ENCODE measurements around the gene PDE6A. TPM values are rescaled to one million over a fixed set of nuclear protein-coding genes. Genes with fewer than 3 reads are reported as not detected.

Gene PDE6A
- total RNA-seq, 4 donors from 2014 or later = 0.22 TPM; not detected in 3

- Histone ChIP-seq H3K4me3 (no peak overlapping the region), H3K9me3 (no peaks in the 10 kb centered on the region), H3K27ac (no peak overlapping the region), H3K36me3 (no peaks in the 10 kb centered on the region), H3K4me1 (peaks cover 0 to 27% (median 7%) of the 10 kb centered on the region in 4 donors), H3K27me3 (no peaks in the 10 kb centered on the region)
- DNase-seq (ENCODE audit: low spot score in 2 of 2) = no peak
- WGBS, 2 donors = 84 to 87% methylated on average over 6 of the region's 6 CpGs
- TF ChIP-seq CTCF (IDR thresholded peaks at IDR 0.05) (no peak), EP300 (IDR thresholded peaks at IDR 0.05) (no peak), POLR2A (IDR thresholded peaks at IDR 0.05) (no peak)
Observed at GRCh38 chr5:149938791-149939358, 5.7 kb downstream of the PDE6A start.

GRCh38 chr5:149938279-149938678 lies 6.3 kb downstream of the PDE6A start:
- TF ChIP-seq CTCF (IDR thresholded peaks at IDR 0.05) = no peak
- no peak for TF ChIP-seq EP300 (IDR thresholded peaks at IDR 0.05)
- no peak for TF ChIP-seq POLR2A (IDR thresholded peaks at IDR 0.05)
- H3K27me3 ChIP-seq = no peaks in the 10 kb centered on the region
- H3K27ac ChIP-seq = no peak overlapping the region
- no peak for DNase-seq (ENCODE audit: low spot score in 2 of 2)
- WGBS, 2 donors = 16 to 23% methylated on average over 2 of the region's 2 CpGs
- H3K36me3 ChIP-seq = no peaks in the 10 kb centered on the region
- no peak overlapping the region for H3K4me3 ChIP-seq
- H3K4me1 ChIP-seq = peaks cover 0 to 27% (median 7%) of the 10 kb centered on the region in 4 donors
- no peaks in the 10 kb centered on the region for H3K9me3 ChIP-seq

GRCh38 chr5:149937610-149938009 lies 7.0 kb downstream of the PDE6A start:
- 58 to 93% methylated on average over 1 of the region's 1 CpG for WGBS, 2 donors
- no peak for DNase-seq (ENCODE audit: low spot score in 2 of 2)
- no peaks in the 10 kb centered on the region for H3K9me3 ChIP-seq

GRCh38 chr5:149936700-149937091 lies 7.9 kb downstream of the PDE6A start:
- TF ChIP-seq EP300 (IDR thresholded peaks at IDR 0.05) = no peak
- TF ChIP-seq POLR2A (IDR thresholded peaks at IDR 0.05) = no peak
- no peak for TF ChIP-seq CTCF (IDR thresholded peaks at IDR 0.05)
- Histone ChIP-seq H3K27me3 (no peaks in the 10 kb centered on the region), H3K36me3 (no peaks in the 10 kb centered on the region), H3K4me1 (peaks cover 0 to 25% (median 7%) of the 10 kb centered on the region in 4 donors), H3K27ac (no peak overlapping the region), H3K4me3 (no peak overlapping the region), H3K9me3 (no peaks in the 10 kb centered on the region)
- no peak for DNase-seq (ENCODE audit: low spot score in 2 of 2)
- WGBS, 2 donors = 80 to 93% methylated on average over 3 of the region's 3 CpGs

More at GRCh38 chr5:149937610-149938009, 7.0 kb downstream of the PDE6A start:
- Histone ChIP-seq H3K27me3 (no peaks in the 10 kb centered on the region), H3K4me1 (peaks cover 0 to 27% (median 7%) of the 10 kb centered on the region in 4 donors), H3K4me3 (no peak overlapping the region), H3K27ac (no peak overlapping the region), H3K36me3 (no peaks in the 10 kb centered on the region)
- TF ChIP-seq EP300 (IDR thresholded peaks at IDR 0.05) (no peak), POLR2A (IDR thresholded peaks at IDR 0.05) (no peak), CTCF (IDR thresholded peaks at IDR 0.05) (no peak)

- TF ChIP-seq POLR2A (IDR thresholded peaks at IDR 0.05) = no peak
- TF ChIP-seq EP300 (IDR thresholded peaks at IDR 0.05) = no peak
- no peak for TF ChIP-seq CTCF (IDR thresholded peaks at IDR 0.05)
- Histone ChIP-seq H3K27ac (no peak overlapping the region), H3K27me3 (no peaks in the 10 kb centered on the region), H3K4me1 (peaks cover 0 to 20% (median 7%) of the 10 kb centered on the region in 4 donors), H3K9me3 (no peaks in the 10 kb centered on the region), H3K36me3 (no peaks in the 10 kb centered on the region), H3K4me3 (no peak overlapping the region)
- WGBS, 2 donors = 92 to 94% methylated on average over 1 of the region's 1 CpG
- no peak for DNase-seq (ENCODE audit: low spot score in 2 of 2)
Observed at GRCh38 chr5:149936044-149936699, 8.4 kb downstream of the PDE6A start.

All from tibial nerve (tissue), 4 donors.